ENCODE results near the gene SLC30A1.

SLC30A1 gene

GRCh38 chr1:211557894-211558625 is 20.9 kb downstream of the SLC30A1 start:
- no peaks in the 10 kb centered on the region for H3K36me3 ChIP-seq (replicated peaks in 1 of 2; ENCODE audit: control insufficient read depth in 2 of 2, insufficient read depth in 2 of 2, low read length in 2 of 2)
- H3K27ac ChIP-seq (replicated peaks; ENCODE audit: low read length), result no peak overlapping the region
- no peak overlapping the region for H3K14ac ChIP-seq (ENCODE audit: low read length)
- no peak overlapping the region for H2BK15ac ChIP-seq (ENCODE audit: low read length)
- no peaks in the 10 kb centered on the region for H3K4me1 ChIP-seq (ENCODE audit: control insufficient read depth in 2 of 2, insufficient read depth in 1 of 2, low read depth in 1 of 2, low read length in 2 of 2)
- no peak overlapping the region for H2BK120ac ChIP-seq (ENCODE audit: low read depth, low read length)
- no peak overlapping the region for H4K91ac ChIP-seq (ENCODE audit: low read depth, low read length, poor library complexity)
- no peak overlapping the region for H3K23ac ChIP-seq (ENCODE audit: low read depth, low read length, poor library complexity)
- no peaks in the 10 kb centered on the region for H3K9me3 ChIP-seq (replicated peaks in 1 of 2; ENCODE audit: control insufficient read depth in 2 of 2, insufficient read depth in 1 of 2, low read depth in 1 of 2, low read length in 2 of 2)
- DNase-seq (ENCODE audit: low spot score), result no peak
- WGBS, 2 donors (ENCODE audit: extremely low coverage in 2 of 2, insufficient read length in 2 of 2, insufficient replicate concordance in 1 of 2), result no CpG with 5 or more reads among the region's 8 CpGs
- peaks cover 0 to 7% (median 0%) of the 10 kb centered on the region in 3 experiments for H3K27me3 ChIP-seq (ENCODE audit: control insufficient read depth in 3 of 3, insufficient read depth in 3 of 3, low read depth in 1 of 3, low read length in 3 of 3)
- H4K8ac ChIP-seq (ENCODE audit: low read depth, low read length), result no peak overlapping the region
- H2AFZ ChIP-seq (ENCODE audit: low read length), result no peak overlapping the region
- H3K4me2 ChIP-seq (ENCODE audit: insufficient read depth, low read length, poor library complexity, severe bottlenecking), result no peak overlapping the region
- no peak overlapping the region for H3K9ac ChIP-seq (ENCODE audit: low read depth, low read length, poor library complexity)
- H2BK5ac ChIP-seq (ENCODE audit: low read length), result no peak overlapping the region
- H2AK5ac ChIP-seq (ENCODE audit: low read depth, low read length), result no peak overlapping the region
- H3K4ac ChIP-seq (ENCODE audit: low read length), result no peak overlapping the region
- H3K18ac ChIP-seq (ENCODE audit: low read length), result no peak overlapping the region
- H3K4me3 ChIP-seq (ENCODE audit: low read length in 2 of 2), result no peak overlapping the region
- no peak overlapping the region for H2BK12ac ChIP-seq (ENCODE audit: low read length)
- H3K79me1 ChIP-seq (ENCODE audit: low read depth, low read length), result no peaks in the 10 kb centered on the region

- no peak overlapping the region for H4K8ac ChIP-seq (ENCODE audit: low read depth, low read length)
- H3K23ac ChIP-seq (ENCODE audit: low read depth, low read length, poor library complexity), result no peak overlapping the region
- H3K4me3 ChIP-seq (ENCODE audit: low read length in 2 of 2), result no peak overlapping the region
- H2AK5ac ChIP-seq (ENCODE audit: low read depth, low read length), result no peak overlapping the region
- no peak overlapping the region for H2BK12ac ChIP-seq (ENCODE audit: low read length)
- no peaks in the 10 kb centered on the region for H3K36me3 ChIP-seq (replicated peaks in 1 of 2; ENCODE audit: control insufficient read depth in 2 of 2, insufficient read depth in 2 of 2, low read length in 2 of 2)
- H3K9me3 ChIP-seq (replicated peaks in 1 of 2; ENCODE audit: control insufficient read depth in 2 of 2, insufficient read depth in 1 of 2, low read depth in 1 of 2, low read length in 2 of 2), result no peaks in the 10 kb centered on the region
- no peak overlapping the region for H4K91ac ChIP-seq (ENCODE audit: low read depth, low read length, poor library complexity)
- no peak overlapping the region for H3K4ac ChIP-seq (ENCODE audit: low read length)
- H2BK120ac ChIP-seq (ENCODE audit: low read depth, low read length), result no peak overlapping the region
- no peak overlapping the region for H3K18ac ChIP-seq (ENCODE audit: low read length)
- DNase-seq (ENCODE audit: low spot score), result no peak
- no peak overlapping the region for H3K9ac ChIP-seq (ENCODE audit: low read depth, low read length, poor library complexity)
- H3K27ac ChIP-seq (replicated peaks; ENCODE audit: low read length), result no peak overlapping the region
- H3K27me3 ChIP-seq (ENCODE audit: control insufficient read depth in 3 of 3, insufficient read depth in 3 of 3, low read depth in 1 of 3, low read length in 3 of 3), result peaks cover 0 to 25% (median 0%) of the 10 kb centered on the region in 3 experiments
- no peak overlapping the region for H3K4me2 ChIP-seq (ENCODE audit: insufficient read depth, low read length, poor library complexity, severe bottlenecking)
- WGBS, 2 donors (ENCODE audit: extremely low coverage in 2 of 2, insufficient read length in 2 of 2, insufficient replicate concordance in 1 of 2), result no CpG with 5 or more reads among the region's 2 CpGs
- H2AFZ ChIP-seq (ENCODE audit: low read length), result no peak overlapping the region
- no peaks in the 10 kb centered on the region for H3K4me1 ChIP-seq (ENCODE audit: control insufficient read depth in 2 of 2, insufficient read depth in 1 of 2, low read depth in 1 of 2, low read length in 2 of 2)
- H3K79me1 ChIP-seq (ENCODE audit: low read depth, low read length), result no peaks in the 10 kb centered on the region
- no peak overlapping the region for H2BK5ac ChIP-seq (ENCODE audit: low read length)
- H2BK15ac ChIP-seq (ENCODE audit: low read length), result no peak overlapping the region
- H3K14ac ChIP-seq (ENCODE audit: low read length), result no peak overlapping the region
Observed at GRCh38 chr1:211553549-211553948, 25.4 kb downstream of the SLC30A1 start.

- Histone ChIP-seq H3K18ac (ENCODE audit: low read length) (no peak overlapping the region), H3K9me3 (replicated peaks in 1 of 2; ENCODE audit: control insufficient read depth in 2 of 2, insufficient read depth in 1 of 2, low read depth in 1 of 2, low read length in 2 of 2) (no peaks in the 10 kb centered on the region), H3K4me2 (ENCODE audit: insufficient read depth, low read length, poor library complexity, severe bottlenecking) (no peak overlapping the region), H3K27me3 (ENCODE audit: control insufficient read depth in 3 of 3, insufficient read depth in 3 of 3, low read depth in 1 of 3, low read length in 3 of 3) (peaks cover 0 to 39% (median 0%) of the 10 kb centered on the region in 3 experiments), H3K36me3 (replicated peaks in 1 of 2; ENCODE audit: control insufficient read depth in 2 of 2, insufficient read depth in 2 of 2, low read length in 2 of 2) (no peaks in the 10 kb centered on the region), H3K4me1 (ENCODE audit: control insufficient read depth in 2 of 2, insufficient read depth in 1 of 2, low read depth in 1 of 2, low read length in 2 of 2) (peaks cover 0 to 2% of the 10 kb centered on the region in 2 donors), H2BK12ac (ENCODE audit: low read length) (no peak overlapping the region), H3K4ac (ENCODE audit: low read length) (no peak overlapping the region), H2BK15ac (ENCODE audit: low read length) (no peak overlapping the region), H4K91ac (ENCODE audit: low read depth, low read length, poor library complexity) (no peak overlapping the region), H3K27ac (replicated peaks; ENCODE audit: low read length) (no peak overlapping the region), H4K8ac (ENCODE audit: low read depth, low read length) (no peak overlapping the region), H3K9ac (ENCODE audit: low read depth, low read length, poor library complexity) (no peak overlapping the region), H2BK5ac (ENCODE audit: low read length) (no peak overlapping the region), H3K79me1 (ENCODE audit: low read depth, low read length) (no peaks in the 10 kb centered on the region), H3K4me3 (ENCODE audit: low read length in 2 of 2) (no peak overlapping the region), H2AK5ac (ENCODE audit: low read depth, low read length) (no peak overlapping the region), H2AFZ (ENCODE audit: low read length) (no peak overlapping the region), H3K14ac (ENCODE audit: low read length) (no peak overlapping the region), H3K23ac (ENCODE audit: low read depth, low read length, poor library complexity) (no peak overlapping the region), H2BK120ac (ENCODE audit: low read depth, low read length) (no peak overlapping the region)
- no peak for DNase-seq (ENCODE audit: low spot score)
- WGBS, 2 donors (ENCODE audit: extremely low coverage in 2 of 2, insufficient read length in 2 of 2, insufficient replicate concordance in 1 of 2), result no CpG with 5 or more reads among the region's 12 CpGs
Observed at GRCh38 chr1:211551638-211552460, 27.1 kb downstream of the SLC30A1 start.

- no peak for DNase-seq (ENCODE audit: low spot score)
- no peak overlapping the region for H3K9ac ChIP-seq (ENCODE audit: low read depth, low read length, poor library complexity)
- H3K23ac ChIP-seq (ENCODE audit: low read depth, low read length, poor library complexity), result peak overlapping the region; percentile 45
- H3K36me3 ChIP-seq (replicated peaks in 1 of 2; ENCODE audit: control insufficient read depth in 2 of 2, insufficient read depth in 2 of 2, low read length in 2 of 2), result no peaks in the 10 kb centered on the region
- no peak overlapping the region for H3K4me2 ChIP-seq (ENCODE audit: insufficient read depth, low read length, poor library complexity, severe bottlenecking)
- peak overlapping the region; percentile 44 for H2AK5ac ChIP-seq (ENCODE audit: low read depth, low read length)
- H4K91ac ChIP-seq (ENCODE audit: low read depth, low read length, poor library complexity), result no peak overlapping the region
- H3K27ac ChIP-seq (replicated peaks; ENCODE audit: low read length), result no peak overlapping the region
- peaks cover 0 to 2% of the 10 kb centered on the region in 2 donors for H3K4me1 ChIP-seq (ENCODE audit: control insufficient read depth in 2 of 2, insufficient read depth in 1 of 2, low read depth in 1 of 2, low read length in 2 of 2)
- H3K4ac ChIP-seq (ENCODE audit: low read length), result no peak overlapping the region
- H2AFZ ChIP-seq (ENCODE audit: low read length), result no peak overlapping the region
- H4K8ac ChIP-seq (ENCODE audit: low read depth, low read length), result no peak overlapping the region
- no peaks in the 10 kb centered on the region for H3K79me1 ChIP-seq (ENCODE audit: low read depth, low read length)
- no peak overlapping the region for H3K14ac ChIP-seq (ENCODE audit: low read length)
- H2BK120ac ChIP-seq (ENCODE audit: low read depth, low read length), result no peak overlapping the region
- no peak overlapping the region for H2BK12ac ChIP-seq (ENCODE audit: low read length)
- H3K4me3 ChIP-seq (ENCODE audit: low read length in 2 of 2), result no peak overlapping the region
- WGBS, 2 donors (ENCODE audit: extremely low coverage in 2 of 2, insufficient read length in 2 of 2, insufficient replicate concordance in 1 of 2), result no CpG with 5 or more reads among the region's 6 CpGs
- no peaks in the 10 kb centered on the region for H3K9me3 ChIP-seq (replicated peaks in 1 of 2; ENCODE audit: control insufficient read depth in 2 of 2, insufficient read depth in 1 of 2, low read depth in 1 of 2, low read length in 2 of 2)
- H2BK15ac ChIP-seq (ENCODE audit: low read length), result no peak overlapping the region
- peak overlapping the region; percentile 81 for H3K18ac ChIP-seq (ENCODE audit: low read length)
- H3K27me3 ChIP-seq (ENCODE audit: control insufficient read depth in 3 of 3, insufficient read depth in 3 of 3, low read depth in 1 of 3, low read length in 3 of 3), result peaks cover 0 to 53% (median 0%) of the 10 kb centered on the region in 3 experiments
- H2BK5ac ChIP-seq (ENCODE audit: low read length), result no peak overlapping the region
Observed at GRCh38 chr1:211549092-211549711, 29.8 kb downstream of the SLC30A1 start.

Data from neuronal stem cell (in vitro differentiated cells).